ENCODE data around the gene PGM5.
"Not testable (repeated sequence)": the region's sequence is repeated elsewhere in the genome, so short reads cannot be mapped to it uniquely, and the experiment has no call there.

GRCh38 chr9:68412754-68413153, 56.3 kb downstream of the PGM5 start:
- not testable (repeated sequence) for TF ChIP-seq CTCF (IDR thresholded peaks at IDR 0.05 in 4 of 5, conservative IDR thresholded peaks at IDR 0.05 in 1 of 5); POLR2A (IDR thresholded peaks at IDR 0.05)

All from gastrocnemius medialis (tissue), 4 donors.